ENCODE data around the gene STIMATE. TPM values are rescaled to one million over a fixed set of nuclear protein-coding genes. Genes with fewer than 3 reads are reported as not detected.

The STIMATE gene
- total and polyA plus RNA-seq, 9 of the 15 experiments (the other 6 are each of a cell fraction or from before 2014, with no cell fraction given): 0.14 to 7.7 (median 4.9) TPM

GRCh38 chr3:52877085-52877484 is 20.3 kb downstream of the STIMATE start:
- Histone ChIP-seq H3K4me1 (replicated peaks in 1 of 2; ENCODE audit: control insufficient read depth in 2 of 2, insufficient read depth in 2 of 2, low read length in 2 of 2) (peaks cover 4 to 37% of the 10 kb centered on the region in 2 experiments; a peak in 4 of 5 replicates), H3K4me3 (no peak overlapping the region), H2AFZ (ENCODE audit: low read depth, low read length) (no peak overlapping the region), H3K27me3 (ENCODE audit: control insufficient read depth in 2 of 2, insufficient read depth in 2 of 2, low read length in 2 of 2) (no peaks in the 10 kb centered on the region), H3K9me1 (ENCODE audit: control insufficient read depth, insufficient read depth, low read length) (no peaks in the 10 kb centered on the region), H3K79me2 (ENCODE audit: control insufficient read depth, insufficient read depth, low read length) (no peaks in the 10 kb centered on the region), H3K4me2 (ENCODE audit: insufficient read depth, low read length) (no peak overlapping the region), H4K20me1 (replicated peaks; ENCODE audit: control insufficient read depth, insufficient read depth, low read length) (no peaks in the 10 kb centered on the region), H3K36me3 (ENCODE audit: control insufficient read depth, insufficient read depth, low read length) (no peaks in the 10 kb centered on the region), H3K27ac (ENCODE audit: extremely low read depth, low read depth, low read length) (no peak overlapping the region), H3K9me3 (replicated peaks; ENCODE audit: control insufficient read depth, insufficient read depth, low read depth, low read length) (no peaks in the 10 kb centered on the region), H3K9ac (ENCODE audit: insufficient read depth in 1 of 2, low read depth in 2 of 2, low read length in 2 of 2) (no peak overlapping the region)
- ChIA-PET CTCF (ENCODE audit: low intra/inter-chr PET ratio) (no interaction called here), POLR2A (no interaction called here)
- 71% methylated on average over 3 of the region's 3 CpGs for WGBS (ENCODE audit: insufficient coverage, low coverage, missing lambda C conversion rate)
- BruUV-seq (replicated peaks): no TSS peak
- DNase-seq (ENCODE audit: extremely low read depth in 1 of 4, low spot score in 3 of 4): no peak
- no peak for ATAC-seq
- TF ChIP-seq ZNF280B (CRISPR knock-in tag; IDR thresholded peaks at IDR 0.05) (no peak), ELK3 (CRISPR knock-in tag; IDR thresholded peaks at IDR 0.05) (no peak), ZKSCAN3 (CRISPR knock-in tag; IDR thresholded peaks at IDR 0.05) (no peak), NCOA6 (IDR thresholded peaks at IDR 0.05) (no peak), BRF2 (IDR thresholded peaks at IDR 0.05; ENCODE audit: borderline replicate concordance, insufficient read depth, insufficient read length) (no peak), ZKSCAN1 (IDR thresholded peaks at IDR 0.05; ENCODE audit: low read depth, low read length) (no peak), CHD2 (IDR thresholded peaks at IDR 0.05; ENCODE audit: low read depth, low read length) (no peak)
- intact Hi-C loops (cut with micrococcal nuclease): no loop called here
- no peak for FAIRE-seq
- in situ Hi-C loops (cut with MboI): no loop called here

Measured in K562 (cell line).